Measurements from ENCODE around the gene HNRNPA1. TPM values are rescaled to one million over a fixed set of nuclear protein-coding genes. Genes with fewer than 3 reads are reported as not detected.

HNRNPA1 gene
- total RNA-seq, 1 experiment from 2014 or later, result 1,426 TPM

DNA sequence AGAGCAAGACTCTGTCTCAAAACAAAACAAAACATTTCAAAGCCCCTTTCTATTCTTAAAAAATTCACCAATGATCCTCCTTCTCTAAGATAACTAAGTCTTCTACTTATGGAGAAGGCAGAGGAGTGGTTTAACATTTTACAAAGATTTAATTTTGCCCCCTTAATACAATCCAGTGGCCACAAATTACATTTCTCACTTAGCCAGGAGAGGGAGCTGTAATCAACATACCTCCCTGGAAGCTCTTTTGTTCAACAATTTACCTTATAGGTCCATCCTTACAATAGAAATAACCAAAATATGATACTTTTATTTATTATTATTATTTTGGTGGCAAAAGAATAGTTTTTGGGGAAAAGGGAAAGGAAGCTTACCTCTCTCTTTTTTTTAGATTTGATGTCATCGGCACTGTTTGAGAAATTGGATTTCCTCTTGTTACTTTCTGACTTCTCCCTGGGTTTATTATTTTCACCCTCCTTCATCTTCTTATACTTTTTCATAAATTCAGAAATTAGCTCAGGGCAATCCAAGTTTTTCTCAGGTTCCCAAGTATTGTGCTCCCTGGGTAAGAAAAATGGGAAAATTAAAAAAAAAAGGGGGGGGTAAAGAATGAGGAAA lies 28.8 kb upstream of the HNRNPA1 start:
- TF ChIP-seq, protein P1, sequence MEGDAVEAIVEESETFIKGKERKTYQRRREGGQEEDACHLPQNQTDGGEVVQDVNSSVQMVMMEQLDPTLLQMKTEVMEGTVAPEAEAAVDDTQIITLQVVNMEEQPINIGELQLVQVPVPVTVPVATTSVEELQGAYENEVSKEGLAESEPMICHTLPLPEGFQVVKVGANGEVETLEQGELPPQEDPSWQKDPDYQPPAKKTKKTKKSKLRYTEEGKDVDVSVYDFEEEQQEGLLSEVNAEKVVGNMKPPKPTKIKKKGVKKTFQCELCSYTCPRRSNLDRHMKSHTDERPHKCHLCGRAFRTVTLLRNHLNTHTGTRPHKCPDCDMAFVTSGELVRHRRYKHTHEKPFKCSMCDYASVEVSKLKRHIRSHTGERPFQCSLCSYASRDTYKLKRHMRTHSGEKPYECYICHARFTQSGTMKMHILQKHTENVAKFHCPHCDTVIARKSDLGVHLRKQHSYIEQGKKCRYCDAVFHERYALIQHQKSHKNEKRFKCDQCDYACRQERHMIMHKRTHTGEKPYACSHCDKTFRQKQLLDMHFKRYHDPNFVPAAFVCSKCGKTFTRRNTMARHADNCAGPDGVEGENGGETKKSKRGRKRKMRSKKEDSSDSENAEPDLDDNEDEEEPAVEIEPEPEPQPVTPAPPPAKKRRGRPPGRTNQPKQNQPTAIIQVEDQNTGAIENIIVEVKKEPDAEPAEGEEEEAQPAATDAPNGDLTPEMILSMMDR (IDR thresholded peaks at IDR 0.05; ENCODE audit: insufficient read depth in 1 of 2, low read depth in 1 of 2, low read length in 1 of 2, severe bottlenecking in 1 of 2, unreplicated experiment in 1 of 2), result peak; percentile 62 to 69
- H3K36me3 Mint-ChIP-seq (ENCODE audit: insufficient read depth, unreplicated experiment), result peaks cover 44% of the 10 kb centered on the region
- H3K4me1 Mint-ChIP-seq (ENCODE audit: low read depth, unreplicated experiment), result no peaks in the 10 kb centered on the region
- POLR2A ChIA-PET, result interaction anchor here (0.6 to 1.0 kb wide), 4 partner anchors 28 to 167 kb away, joined by 3 to 18 read pairs (median 4); partner anchors contain the start of genes CBX5 and HNRNPA1
- no peaks in the 10 kb centered on the region for H3K27me3 Mint-ChIP-seq (ENCODE audit: insufficient read depth, unreplicated experiment)
- H3K9me3 ChIP-seq, result no peaks in the 10 kb centered on the region
- no peak overlapping the region for H3K4me3 ChIP-seq (ENCODE audit: low read depth, low read length)
- H3K4me1 ChIP-seq, result no peaks in the 10 kb centered on the region
- CTCF ChIA-PET, result interaction anchor here (0.6 to 1.3 kb wide), 11 partner anchors 9 to 128 kb away, joined by 3 to 21 read pairs (median 4); partner anchors contain the start of genes CBX5, COPZ1 and HNRNPA1
- BruUV-seq (replicated peaks), result no TSS peak
- no peaks in the 10 kb centered on the region; the same call in 1 of the 2 replicates for H3K36me3 ChIP-seq (ENCODE audit: control insufficient read depth, insufficient read depth, low read length)
- no peak overlapping the region for H3K4me3 Mint-ChIP-seq (ENCODE audit: unreplicated experiment)
- intact Hi-C loops (cut with micrococcal nuclease; ENCODE audit: unreplicated experiment), result loop anchor here (1.0 kb wide), 3 partner anchors 28 to 109 kb away; partner anchors contain the start of gene COPZ1
- H3K27me3 ChIP-seq (replicated peaks; ENCODE audit: control insufficient read depth, insufficient read depth, low read length), result no peaks in the 10 kb centered on the region
- no peak overlapping the region for H3K27ac Mint-ChIP-seq (ENCODE audit: unreplicated experiment)
- no peaks in the 10 kb centered on the region for H3K9me3 Mint-ChIP-seq (ENCODE audit: unreplicated experiment)
- peak in 1 of 2 experiments; percentile 37 for DNase-seq

DNA sequence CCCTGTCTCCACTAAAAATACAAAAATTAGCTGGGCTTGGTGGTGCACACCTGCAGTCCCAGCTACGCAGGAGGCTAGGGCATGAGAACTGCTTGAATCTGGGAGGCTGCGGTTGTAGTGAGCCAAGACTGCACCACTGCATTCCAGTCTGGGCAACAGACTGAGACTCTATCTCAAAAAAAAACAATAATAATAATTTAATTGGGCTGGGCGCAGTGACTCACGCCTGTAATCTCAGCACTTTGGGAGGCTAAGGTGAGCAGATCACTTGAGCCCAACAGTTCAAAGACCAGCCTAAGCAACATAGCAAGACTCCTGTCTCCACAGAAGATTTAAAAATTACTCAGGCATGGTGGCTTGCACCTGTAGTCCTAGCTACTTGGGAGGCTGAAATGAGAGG lies 27.3 kb upstream of the HNRNPA1 start:
- CTCF ChIA-PET, result interaction anchor here (0.7 to 2.0 kb wide), 4 partner anchors 40 to 247 kb away, joined by 3 to 7 read pairs (median 5); partner anchors contain the start of gene COPZ1
- intact Hi-C loops (cut with micrococcal nuclease; ENCODE audit: unreplicated experiment), result no loop called here
- Mint-ChIP-seq H3K27ac (ENCODE audit: unreplicated experiment) (no peak overlapping the region), H3K4me3 (ENCODE audit: unreplicated experiment) (no peak overlapping the region), H3K27me3 (ENCODE audit: insufficient read depth, unreplicated experiment) (no peaks in the 10 kb centered on the region), H3K9me3 (ENCODE audit: unreplicated experiment) (no peaks in the 10 kb centered on the region), H3K36me3 (ENCODE audit: insufficient read depth, unreplicated experiment) (peaks cover 37% of the 10 kb centered on the region), H3K4me1 (ENCODE audit: low read depth, unreplicated experiment) (no peaks in the 10 kb centered on the region)
- POLR2A ChIA-PET, result no interaction called here
- DNase-seq, result no peak
- H3K36me3 ChIP-seq (ENCODE audit: control insufficient read depth, insufficient read depth, low read length), result no peaks in the 10 kb centered on the region; the same call in 1 of the 2 replicates
- H3K4me3 ChIP-seq (ENCODE audit: low read depth, low read length), result no peak overlapping the region
- TF ChIP-seq, protein P1 (IDR thresholded peaks at IDR 0.05; ENCODE audit: insufficient read depth in 1 of 2, low read depth in 1 of 2, low read length in 1 of 2, severe bottlenecking in 1 of 2, unreplicated experiment in 1 of 2), result no peak
- H3K27me3 ChIP-seq (replicated peaks; ENCODE audit: control insufficient read depth, insufficient read depth, low read length), result no peaks in the 10 kb centered on the region
- H3K9me3 ChIP-seq, result no peaks in the 10 kb centered on the region
- no peaks in the 10 kb centered on the region for H3K4me1 ChIP-seq
- BruUV-seq (replicated peaks), result no TSS peak

DNA sequence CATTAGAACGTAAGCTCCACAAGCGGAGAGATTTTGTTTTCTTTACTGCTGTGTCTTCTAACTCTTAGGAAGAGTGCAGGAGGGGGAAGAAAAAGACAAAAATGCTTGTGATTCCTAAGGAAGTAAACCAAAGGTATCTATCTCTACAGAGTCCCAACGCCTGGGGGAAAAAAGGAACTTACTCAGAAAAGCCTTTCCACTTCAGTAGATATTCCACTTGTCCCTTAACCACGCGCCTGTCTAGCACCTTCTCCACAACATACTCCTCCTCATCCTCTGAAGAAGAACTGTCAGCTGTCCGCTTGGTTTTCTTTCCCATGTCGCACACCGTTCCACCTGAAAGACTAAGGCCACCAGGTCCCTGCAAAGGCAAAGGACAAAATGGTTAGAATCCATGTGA lies 23.2 kb upstream of the HNRNPA1 start:
- DNase-seq, result no peak
- ChIA-PET POLR2A (no interaction called here), CTCF (no interaction called here)
- H3K4me1 Mint-ChIP-seq (ENCODE audit: low read depth, unreplicated experiment), result peaks cover 9% of the 10 kb centered on the region
- no peaks in the 10 kb centered on the region for H3K9me3 ChIP-seq
- H3K36me3 ChIP-seq (ENCODE audit: control insufficient read depth, insufficient read depth, low read length), result no peaks in the 10 kb centered on the region; the same call in 1 of the 2 replicates
- H3K27ac Mint-ChIP-seq (ENCODE audit: unreplicated experiment), result peak overlapping the region; percentile 53
- H3K4me3 Mint-ChIP-seq (ENCODE audit: unreplicated experiment), result no peak overlapping the region
- intact Hi-C loops (cut with micrococcal nuclease; ENCODE audit: unreplicated experiment), result no loop called here
- H3K4me1 ChIP-seq, result peaks cover 13% of the 10 kb centered on the region
- TF ChIP-seq, protein P1 (IDR thresholded peaks at IDR 0.05; ENCODE audit: insufficient read depth in 1 of 2, low read depth in 1 of 2, low read length in 1 of 2, severe bottlenecking in 1 of 2, unreplicated experiment in 1 of 2), result no peak
- no TSS peak for BruUV-seq (replicated peaks)
- H3K4me3 ChIP-seq (ENCODE audit: low read depth, low read length), result no peak overlapping the region
- H3K9me3 Mint-ChIP-seq (ENCODE audit: unreplicated experiment), result no peaks in the 10 kb centered on the region
- H3K27me3 Mint-ChIP-seq (ENCODE audit: insufficient read depth, unreplicated experiment), result no peaks in the 10 kb centered on the region
- no peaks in the 10 kb centered on the region for H3K27me3 ChIP-seq (replicated peaks; ENCODE audit: control insufficient read depth, insufficient read depth, low read length)
- H3K36me3 Mint-ChIP-seq (ENCODE audit: insufficient read depth, unreplicated experiment), result peaks cover 18% of the 10 kb centered on the region
